ENCODE data around the gene LONP2.
"Not testable (repeated sequence)": the region's sequence is repeated elsewhere in the genome, so short reads cannot be mapped to it uniquely, and the experiment has no call there.

LONP2 gene

DNA sequence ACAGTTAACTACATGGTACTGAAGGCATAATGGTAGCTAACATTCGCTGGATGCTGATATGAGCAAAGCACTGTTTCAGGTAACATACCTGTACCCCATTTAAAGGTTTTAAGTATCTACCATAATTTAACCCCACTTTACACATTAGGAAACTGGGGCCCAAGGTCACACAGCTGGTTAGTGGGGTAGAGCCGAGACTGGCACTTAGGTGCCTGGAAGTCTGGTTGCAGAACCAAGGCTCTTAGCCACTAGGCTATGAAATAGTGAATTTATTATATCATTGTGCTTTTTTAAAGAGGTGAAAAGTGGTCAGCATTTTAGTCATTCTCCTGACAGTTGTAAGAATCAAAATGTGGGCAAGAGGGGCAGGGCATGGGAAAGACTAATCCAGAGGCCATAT, 115.9 kb downstream of the LONP2 start:
- TF ChIP-seq JUND (IDR thresholded peaks at IDR 0.05; ENCODE audit: low read depth): no peak
- DNase-seq (ENCODE audit: low read depth in 1 of 2, low spot score in 1 of 2): no peak
- in situ Hi-C loops (cut with HindIII; ENCODE audit: low pct_unique_long_range_greater_than_20kb, low sequenced_read_pairs): no loop called here

DNA sequence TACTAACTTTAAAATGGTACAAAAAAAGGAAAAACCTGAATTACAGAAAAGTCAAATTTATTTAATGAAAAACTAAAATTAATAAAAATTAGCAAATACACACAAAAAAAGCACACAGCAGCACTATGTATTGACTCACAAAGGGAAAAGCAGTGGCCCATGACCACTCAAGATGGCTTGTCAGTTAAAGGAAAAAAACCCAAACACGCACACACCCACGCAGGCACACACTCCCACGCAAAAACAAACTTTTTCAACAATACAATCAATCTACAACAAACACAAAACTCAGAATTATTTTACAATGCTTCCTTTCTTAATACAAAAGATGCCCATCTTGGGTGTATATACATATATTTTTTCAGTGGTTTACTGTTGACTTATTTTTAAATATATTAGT, 116.9 kb downstream of the LONP2 start:
- TF ChIP-seq JUND (IDR thresholded peaks at IDR 0.05; ENCODE audit: low read depth): no peak
- in situ Hi-C loops (cut with HindIII; ENCODE audit: low pct_unique_long_range_greater_than_20kb, low sequenced_read_pairs): no loop called here
- no peak for DNase-seq (ENCODE audit: low read depth in 1 of 2, low spot score in 1 of 2)

DNA sequence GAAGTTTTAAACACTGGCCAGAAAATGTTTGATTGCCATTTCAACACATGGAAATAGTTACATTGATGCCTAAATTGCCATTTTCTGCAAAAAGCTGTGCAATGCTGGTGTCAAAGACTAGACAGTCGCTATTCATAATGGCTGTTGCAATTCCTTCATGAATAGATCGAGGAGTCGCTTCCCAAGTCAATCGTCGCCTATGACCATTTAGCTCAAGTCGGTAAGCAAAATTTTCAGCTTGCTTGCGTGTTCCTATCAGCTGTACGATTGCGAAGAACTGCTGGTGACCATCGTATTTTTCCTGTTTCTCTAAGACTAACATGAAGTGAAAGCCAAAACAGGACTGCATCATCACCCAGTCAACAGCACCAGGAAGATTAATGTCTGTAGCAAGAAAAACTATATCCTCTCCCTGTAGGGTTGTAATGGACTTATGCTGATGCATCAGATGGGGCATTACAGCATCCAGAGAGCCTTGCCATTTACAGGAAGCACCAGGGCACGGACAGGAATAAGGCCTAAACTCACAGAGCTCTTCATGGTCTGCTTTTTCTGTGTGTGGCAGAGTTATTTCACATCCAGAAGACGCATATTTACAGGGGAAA, 117.5 kb downstream of the LONP2 start:
- in situ Hi-C loops (cut with HindIII; ENCODE audit: low pct_unique_long_range_greater_than_20kb, low sequenced_read_pairs): no loop called here
- no peak for TF ChIP-seq JUND (IDR thresholded peaks at IDR 0.05; ENCODE audit: low read depth)
- DNase-seq (ENCODE audit: low read depth in 1 of 2, low spot score in 1 of 2): no peak

DNA sequence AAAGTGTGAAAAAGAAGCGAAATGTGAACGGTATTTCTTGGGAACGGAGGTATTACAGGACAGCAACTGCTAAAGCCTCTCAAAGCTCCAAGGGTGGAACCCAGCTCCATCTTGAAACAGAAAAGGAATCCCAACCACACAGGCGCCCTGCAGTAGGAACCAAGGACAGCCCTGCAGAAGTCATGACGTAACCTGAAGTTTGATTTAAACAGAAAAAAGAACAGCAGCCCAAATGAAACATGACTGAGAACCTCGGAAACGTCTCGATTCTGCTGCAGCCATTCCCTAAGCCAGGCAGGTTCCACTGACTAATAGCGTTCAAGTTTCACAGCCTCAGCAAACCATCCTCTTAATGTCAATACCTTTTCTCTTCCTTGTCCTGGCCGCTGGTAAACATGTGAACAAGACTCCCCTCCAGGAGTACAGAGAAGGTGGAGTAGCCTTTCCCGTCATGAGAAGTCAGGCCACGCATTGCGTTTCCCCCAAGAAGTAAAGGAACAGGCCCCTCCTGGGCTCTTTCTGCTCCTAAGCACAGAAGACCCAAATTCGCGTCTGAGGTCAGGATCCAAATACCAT, 121.0 kb downstream of the LONP2 start:
- no peak for TF ChIP-seq JUND (IDR thresholded peaks at IDR 0.05; ENCODE audit: low read depth)
- peak; percentile 14 to 38 for DNase-seq (ENCODE audit: low read depth in 1 of 2, low spot score in 1 of 2)
- in situ Hi-C loops (cut with HindIII; ENCODE audit: low pct_unique_long_range_greater_than_20kb, low sequenced_read_pairs): no loop called here

DNA sequence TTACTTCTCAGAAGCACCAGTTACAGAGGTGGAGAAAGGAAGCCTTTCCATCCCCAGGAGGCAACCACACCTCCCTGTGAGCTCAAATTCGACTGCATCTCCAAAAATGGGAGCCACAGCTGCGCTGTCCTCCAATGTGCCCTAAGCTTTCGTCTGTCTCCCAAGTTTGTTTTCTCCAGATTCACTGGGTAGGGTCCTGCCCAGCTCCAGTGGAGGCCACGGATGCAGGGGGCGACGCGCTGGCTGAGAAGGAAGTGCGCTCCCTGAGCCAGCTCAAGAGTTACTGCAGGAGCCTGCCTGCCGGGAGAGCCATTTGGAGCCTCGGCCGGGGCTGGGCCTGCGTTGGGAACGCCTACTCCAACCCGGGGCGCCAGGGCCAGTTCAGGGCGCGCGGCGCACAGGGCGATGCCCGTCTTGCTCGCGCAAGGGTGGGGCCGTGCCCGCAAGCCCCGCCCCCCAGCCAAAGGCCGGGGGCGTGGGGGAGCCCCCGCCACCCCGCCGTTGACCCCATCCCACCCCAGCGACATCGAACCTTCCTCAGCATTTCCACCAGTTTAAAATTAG, 121.6 kb downstream of the LONP2 start:
- in situ Hi-C loops (cut with HindIII; ENCODE audit: low pct_unique_long_range_greater_than_20kb, low sequenced_read_pairs): no loop called here
- DNase-seq (ENCODE audit: low read depth in 1 of 2, low spot score in 1 of 2): peak; percentile 22 to 86
- no peak for TF ChIP-seq JUND (IDR thresholded peaks at IDR 0.05; ENCODE audit: low read depth)

DNA sequence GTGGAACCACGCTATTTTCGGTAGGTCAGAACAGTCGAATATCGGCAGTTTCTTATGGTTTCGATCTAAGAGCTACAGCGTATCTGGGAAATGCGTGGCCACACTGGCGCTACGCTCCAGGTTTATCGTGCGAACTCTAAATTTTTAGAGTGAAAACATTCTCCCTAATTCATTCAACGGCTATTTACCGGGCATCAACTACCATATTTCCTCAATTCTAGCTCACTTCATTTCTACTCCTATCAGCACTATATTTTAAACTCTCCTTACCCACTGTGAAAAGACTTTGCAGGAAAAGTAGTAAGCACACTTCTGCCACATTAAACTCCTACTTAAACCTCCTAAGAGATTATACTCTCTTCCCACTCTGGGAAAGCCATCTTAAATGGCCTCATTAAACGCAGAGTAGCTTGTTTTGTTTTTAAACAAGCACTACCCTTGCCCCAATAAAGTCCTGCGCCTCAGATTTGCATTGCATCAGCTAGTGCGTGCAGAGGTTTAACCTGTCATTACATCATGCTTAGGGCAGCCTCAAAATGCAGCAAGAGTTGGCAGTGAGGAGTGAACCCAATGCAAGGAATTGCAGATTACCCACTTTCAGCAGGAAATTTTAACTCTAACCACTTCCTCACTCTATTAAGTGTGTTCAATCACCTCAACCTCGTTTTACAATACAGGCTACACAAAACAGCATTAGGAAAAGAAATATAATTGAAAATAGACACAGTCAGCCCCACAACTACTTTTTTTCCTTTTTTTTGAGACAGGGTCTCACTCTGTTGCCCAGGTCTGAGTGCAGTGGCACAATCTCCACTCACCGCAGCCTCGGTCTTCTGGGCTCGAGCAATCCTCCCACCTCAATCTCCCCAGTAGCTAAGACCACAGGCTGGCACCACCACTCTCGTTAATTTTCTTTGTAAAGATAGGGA, 122.3 kb downstream of the LONP2 start:
- in situ Hi-C loops (cut with HindIII; ENCODE audit: low pct_unique_long_range_greater_than_20kb, low sequenced_read_pairs): no loop called here

DNA sequence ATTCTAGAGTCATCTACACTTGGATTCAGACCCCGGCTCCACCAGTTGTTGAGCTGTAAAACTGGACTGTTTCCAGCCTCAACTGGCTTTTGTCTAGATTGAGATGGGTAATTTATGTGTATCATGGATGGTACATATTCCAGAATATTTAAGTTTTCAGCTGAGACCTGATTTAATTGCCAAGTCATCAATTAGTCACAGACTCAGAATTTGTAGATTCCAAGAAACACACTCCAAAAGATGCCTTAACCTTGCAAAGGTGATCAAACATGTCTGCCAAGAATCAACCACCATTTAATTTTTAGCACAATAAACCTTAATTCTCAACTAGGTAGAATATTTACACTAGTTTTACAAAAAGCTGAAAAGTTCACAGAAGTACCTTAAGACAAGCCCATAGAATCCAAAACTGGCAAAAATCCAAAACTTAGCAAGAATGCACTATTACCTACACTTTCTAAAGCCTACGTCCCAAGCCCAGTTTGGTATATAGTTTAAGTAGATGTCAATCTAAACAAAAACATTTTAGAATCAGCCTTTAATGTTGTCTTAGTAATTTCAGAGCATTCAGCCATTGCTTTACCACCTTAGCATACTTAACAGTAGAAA, 123.4 kb downstream of the LONP2 start:
- no peak for TF ChIP-seq JUND (IDR thresholded peaks at IDR 0.05; ENCODE audit: low read depth)
- in situ Hi-C loops (cut with HindIII; ENCODE audit: low pct_unique_long_range_greater_than_20kb, low sequenced_read_pairs): no loop called here
- no peak for DNase-seq (ENCODE audit: low read depth in 1 of 2, low spot score in 1 of 2)

More for the DNA sequence above, 122.3 kb downstream of the LONP2 start:
- no peak for TF ChIP-seq JUND (IDR thresholded peaks at IDR 0.05; ENCODE audit: low read depth)
- peak; percentile 26 to 70 for DNase-seq (ENCODE audit: low read depth in 1 of 2, low spot score in 1 of 2)

DNA sequence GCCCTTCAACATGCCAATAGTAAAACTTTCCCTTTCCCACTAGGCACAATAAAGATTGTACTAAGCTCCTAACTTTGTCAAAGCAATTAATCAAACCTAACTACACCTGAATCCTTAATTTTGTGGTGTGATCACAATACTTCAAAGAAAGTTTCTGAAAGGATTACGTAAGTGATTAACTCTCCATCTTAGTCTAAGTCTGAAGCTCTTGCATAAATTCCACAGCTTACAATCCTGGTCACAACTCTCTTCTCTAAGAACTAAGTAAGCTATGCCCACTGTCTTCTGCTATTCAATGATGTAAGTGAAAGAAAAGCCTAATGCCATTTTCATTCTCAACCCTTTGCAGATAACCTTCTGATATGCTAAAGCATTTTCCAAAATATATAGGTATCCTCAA, 125.7 kb downstream of the LONP2 start:
- in situ Hi-C loops (cut with HindIII; ENCODE audit: low pct_unique_long_range_greater_than_20kb, low sequenced_read_pairs): no loop called here
- no peak for TF ChIP-seq JUND (IDR thresholded peaks at IDR 0.05; ENCODE audit: low read depth)
- no peak for DNase-seq (ENCODE audit: low read depth in 1 of 2, low spot score in 1 of 2)

DNA sequence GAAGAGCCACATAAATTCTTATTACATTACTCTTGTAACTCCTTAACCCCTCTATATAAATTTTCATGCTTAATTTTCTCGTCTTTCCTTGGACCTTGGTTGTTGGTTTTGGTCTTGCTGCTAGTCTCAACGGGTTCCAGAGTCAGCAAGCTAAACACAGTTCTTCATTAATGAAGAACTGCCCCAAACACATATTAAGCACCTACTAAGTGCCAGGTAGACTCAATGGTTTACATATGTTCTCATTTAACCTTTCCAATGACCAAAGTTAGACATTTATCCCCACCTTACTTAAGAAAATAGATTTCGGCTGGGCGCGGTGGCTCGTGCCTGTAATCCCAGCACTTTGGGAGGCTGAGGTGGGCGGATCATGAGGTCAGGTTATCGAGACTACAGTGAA, 126.1 kb downstream of the LONP2 start:
- no peak for DNase-seq (ENCODE audit: low read depth in 1 of 2, low spot score in 1 of 2)
- TF ChIP-seq JUND (IDR thresholded peaks at IDR 0.05; ENCODE audit: low read depth): no peak
- in situ Hi-C loops (cut with HindIII; ENCODE audit: low pct_unique_long_range_greater_than_20kb, low sequenced_read_pairs): no loop called here

DNA sequence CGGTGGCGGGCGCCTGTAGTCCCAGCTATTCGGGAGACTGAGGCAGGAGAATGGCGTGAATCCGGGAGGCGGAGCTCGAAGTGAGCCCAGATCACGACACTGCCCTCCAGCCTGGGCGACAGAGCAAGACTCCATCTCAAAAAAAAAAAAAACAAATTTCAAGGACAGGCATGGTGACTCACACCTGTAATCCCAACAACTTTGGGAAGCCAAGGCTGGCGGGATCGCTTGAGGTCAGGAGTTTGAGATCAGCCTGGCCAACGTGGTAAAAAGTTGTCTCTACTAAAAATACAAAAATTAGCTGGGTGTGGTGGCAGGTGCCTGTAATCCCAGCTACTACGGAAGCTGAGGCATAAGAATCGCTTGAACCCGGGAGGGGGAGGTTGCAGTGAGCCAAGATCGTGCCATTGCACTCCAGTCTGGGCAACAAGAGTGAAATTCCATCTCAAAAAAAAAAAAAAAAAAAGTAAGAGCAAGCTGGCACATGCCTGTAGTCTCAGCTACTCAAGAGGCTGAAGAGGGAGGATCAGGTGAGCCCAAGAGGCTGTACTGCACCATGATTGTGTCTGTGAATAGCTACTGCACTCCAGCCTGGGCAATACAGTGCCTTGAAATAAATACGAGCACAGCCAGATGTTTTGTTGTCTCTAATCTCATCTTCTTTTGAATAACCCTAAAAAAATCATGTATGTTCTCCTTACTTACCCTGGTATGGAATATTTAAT, 126.7 kb downstream of the LONP2 start:
- in situ Hi-C loops (cut with HindIII; ENCODE audit: low pct_unique_long_range_greater_than_20kb, low sequenced_read_pairs); DNase-seq (ENCODE audit: low read depth in 1 of 2, low spot score in 1 of 2): not testable (repeated sequence)

DNA sequence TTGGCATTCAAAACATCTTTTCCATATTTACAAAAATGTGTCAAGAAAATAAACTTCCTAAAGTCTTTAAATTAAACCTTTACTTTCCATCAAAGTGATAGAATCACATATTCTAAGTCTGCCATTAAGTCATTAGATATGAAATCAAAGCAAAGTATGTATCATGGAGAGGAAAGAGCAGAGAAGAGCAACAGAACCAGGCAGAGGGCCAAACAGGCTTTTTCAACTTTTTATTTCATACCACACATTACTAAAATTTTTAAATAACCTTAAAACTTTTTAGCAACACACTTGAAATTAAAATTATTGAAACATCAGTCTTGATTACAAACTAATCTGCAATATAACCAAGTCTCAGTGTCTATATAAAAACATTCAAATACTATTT, 127.3 kb downstream of the LONP2 start:
- no peak for DNase-seq (ENCODE audit: low read depth in 1 of 2, low spot score in 1 of 2)
- no peak for TF ChIP-seq JUND (IDR thresholded peaks at IDR 0.05; ENCODE audit: low read depth)
- in situ Hi-C loops (cut with HindIII; ENCODE audit: low pct_unique_long_range_greater_than_20kb, low sequenced_read_pairs): no loop called here

DNA sequence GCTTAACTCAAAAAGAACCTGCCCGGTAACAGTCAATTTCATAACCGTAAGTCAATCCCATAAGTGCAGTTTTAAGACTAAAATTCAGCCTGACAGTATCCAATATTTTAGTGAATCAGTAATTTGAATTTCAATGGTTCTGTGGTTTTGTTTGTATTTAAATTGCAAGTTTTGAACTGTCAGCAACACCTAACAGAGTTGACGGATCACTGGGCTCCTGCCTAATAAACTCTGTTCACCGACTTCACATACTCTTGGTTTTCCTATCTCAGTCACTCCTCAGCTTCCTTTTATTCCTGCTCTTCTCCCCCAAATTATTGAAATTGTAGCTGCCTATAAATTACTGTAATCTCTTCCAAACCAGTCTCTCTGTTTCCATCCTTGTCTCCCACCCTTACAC, 128.6 kb downstream of the LONP2 start:
- in situ Hi-C loops (cut with HindIII; ENCODE audit: low pct_unique_long_range_greater_than_20kb, low sequenced_read_pairs): no loop called here
- no peak for DNase-seq (ENCODE audit: low read depth in 1 of 2, low spot score in 1 of 2)
- no peak for TF ChIP-seq JUND (IDR thresholded peaks at IDR 0.05; ENCODE audit: low read depth)
